ENCODE results near the gene FBLN1.

Gene FBLN1

DNA sequence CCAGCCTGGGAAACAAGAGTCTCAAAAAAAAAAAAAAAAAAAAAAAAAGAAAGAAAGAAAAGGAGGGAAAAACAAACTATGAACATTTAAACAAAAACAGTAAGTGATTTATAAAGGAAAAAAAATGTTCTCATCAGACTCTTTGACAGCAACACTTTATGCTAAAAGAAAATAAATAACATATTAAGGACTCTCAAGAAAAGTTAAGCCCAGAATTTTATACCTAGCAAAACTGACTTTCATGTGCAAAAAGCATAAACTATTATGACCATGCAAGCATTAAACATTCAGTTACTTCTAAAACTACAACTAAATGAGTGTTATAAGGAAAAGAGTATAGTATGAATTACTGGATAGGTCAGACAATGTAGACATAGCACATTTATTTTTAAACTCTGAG lies 68.4 kb downstream of the FBLN1 start:
- DNase-seq: no peak

DNA sequence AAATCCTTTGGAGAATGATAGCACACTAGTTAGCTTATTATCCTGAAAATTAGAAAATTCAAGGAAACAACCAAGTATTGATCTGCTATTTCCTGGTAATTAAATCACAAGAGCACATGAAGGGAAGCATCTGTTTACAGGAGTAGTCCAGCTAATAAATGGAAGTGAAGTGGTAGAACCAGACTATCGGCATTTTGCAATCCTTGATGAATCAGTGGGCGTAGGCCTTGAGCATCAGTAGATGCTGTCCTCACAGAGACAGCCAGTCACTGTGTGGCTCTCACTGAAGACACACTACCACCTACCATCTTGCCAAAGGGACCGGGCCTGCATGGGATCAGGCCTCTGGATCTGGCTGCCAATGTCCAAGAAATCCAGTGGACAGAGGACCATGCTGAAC lies 69.8 kb downstream of the FBLN1 start:
- DNase-seq: no peak

DNA sequence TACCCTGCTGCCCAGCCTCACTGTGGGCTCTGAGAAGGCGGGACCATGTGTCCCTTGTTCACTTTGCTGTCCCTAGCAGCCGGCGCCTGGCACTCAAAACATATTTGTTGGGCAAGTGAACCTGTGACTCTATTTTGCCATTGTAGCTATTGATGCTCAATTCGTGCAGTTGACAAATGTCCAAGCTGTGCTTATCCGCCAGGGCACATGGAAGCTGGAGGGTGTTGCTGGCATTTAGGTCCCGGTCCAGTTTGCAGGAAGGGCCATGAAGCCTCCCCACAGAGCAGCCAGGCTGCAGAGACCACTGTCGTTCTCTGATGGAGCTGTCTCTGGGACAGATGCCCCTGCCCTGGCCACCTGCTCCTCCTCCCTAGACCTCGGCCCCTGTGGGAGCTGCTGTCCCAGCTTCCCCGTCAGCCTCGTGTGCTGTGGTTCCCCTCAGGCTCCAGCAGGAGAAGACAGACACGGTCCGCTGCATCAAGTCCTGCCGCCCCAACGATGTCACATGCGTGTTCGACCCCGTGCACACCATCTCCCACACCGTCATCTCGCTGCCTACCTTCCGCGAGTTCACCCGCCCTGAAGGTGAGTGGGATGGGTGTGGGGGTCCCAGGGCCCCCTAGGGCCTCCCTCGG lies 71.5 kb downstream of the FBLN1 start:
- DNase-seq: no peak

DNA sequence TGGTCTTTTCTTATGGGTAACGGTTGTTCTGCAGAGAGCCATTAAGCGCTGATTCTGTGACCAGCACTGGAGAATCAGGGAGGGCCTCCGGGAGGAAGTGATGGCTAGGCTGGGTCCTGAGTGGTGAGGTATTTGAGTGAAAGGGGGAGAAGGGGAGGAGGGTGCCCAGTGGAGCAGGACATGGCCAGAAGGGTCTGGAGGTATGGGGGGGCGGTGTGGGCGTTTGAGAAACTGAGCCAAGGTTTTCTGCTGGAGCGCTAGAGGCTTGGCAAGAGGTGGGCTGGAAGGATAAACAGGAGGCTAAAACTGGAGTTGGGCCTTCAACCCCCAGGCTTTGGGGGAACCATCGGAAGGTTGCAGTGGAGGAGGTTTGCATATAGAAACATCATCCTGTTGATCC lies 72.5 kb downstream of the FBLN1 start:
- no peak for DNase-seq

DNA sequence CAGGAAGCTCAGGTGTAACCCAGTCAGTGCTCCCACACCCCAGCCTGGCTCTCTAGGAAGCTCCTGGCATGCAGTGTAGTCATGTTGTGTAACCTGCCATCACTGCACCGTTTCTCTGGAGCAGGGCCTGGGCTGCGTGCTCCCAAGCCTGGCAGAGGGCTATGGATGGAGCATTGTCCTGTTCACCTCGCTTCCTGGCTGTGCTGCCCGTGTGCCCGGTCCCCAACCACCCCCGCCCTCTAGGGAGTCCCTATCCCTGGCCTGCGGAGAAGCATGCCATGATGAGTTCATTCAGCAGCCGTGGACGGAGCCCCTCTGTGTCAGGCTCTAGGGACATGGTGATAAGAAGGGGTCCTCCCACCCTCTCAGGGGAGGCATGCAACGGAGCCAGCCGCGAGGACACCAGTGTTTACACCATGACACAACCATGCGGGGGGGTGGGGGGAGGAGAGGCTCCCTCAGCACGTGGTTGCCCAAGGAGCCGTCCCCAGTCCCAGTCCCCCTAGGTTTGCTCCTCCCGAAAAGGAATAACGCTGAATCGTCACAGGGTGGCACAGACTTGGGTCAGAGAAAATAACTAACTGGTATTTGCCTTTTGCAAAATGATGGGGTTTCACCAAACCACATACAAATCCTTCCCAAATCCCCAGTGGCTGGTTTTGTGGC lies 73.1 kb downstream of the FBLN1 start:
- no peak for DNase-seq

DNA sequence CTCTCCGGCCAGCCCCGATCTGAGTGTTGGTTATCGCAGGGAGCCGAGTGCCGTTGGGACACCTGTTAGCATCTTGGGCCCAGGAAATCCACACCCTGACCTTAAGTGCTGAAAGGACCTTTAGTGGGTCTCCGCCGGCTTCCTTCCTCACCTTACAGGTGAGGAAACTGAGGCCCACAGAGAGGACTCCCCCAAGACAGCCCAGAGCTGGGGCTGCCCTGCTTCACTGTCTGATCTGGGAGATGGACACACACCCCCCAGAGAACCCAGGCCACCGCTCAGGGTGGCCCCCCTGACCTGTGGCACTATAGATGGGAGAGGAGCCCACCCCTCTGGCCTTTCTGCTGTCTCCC lies 73.6 kb downstream of the FBLN1 start:
- no peak for DNase-seq

DNA sequence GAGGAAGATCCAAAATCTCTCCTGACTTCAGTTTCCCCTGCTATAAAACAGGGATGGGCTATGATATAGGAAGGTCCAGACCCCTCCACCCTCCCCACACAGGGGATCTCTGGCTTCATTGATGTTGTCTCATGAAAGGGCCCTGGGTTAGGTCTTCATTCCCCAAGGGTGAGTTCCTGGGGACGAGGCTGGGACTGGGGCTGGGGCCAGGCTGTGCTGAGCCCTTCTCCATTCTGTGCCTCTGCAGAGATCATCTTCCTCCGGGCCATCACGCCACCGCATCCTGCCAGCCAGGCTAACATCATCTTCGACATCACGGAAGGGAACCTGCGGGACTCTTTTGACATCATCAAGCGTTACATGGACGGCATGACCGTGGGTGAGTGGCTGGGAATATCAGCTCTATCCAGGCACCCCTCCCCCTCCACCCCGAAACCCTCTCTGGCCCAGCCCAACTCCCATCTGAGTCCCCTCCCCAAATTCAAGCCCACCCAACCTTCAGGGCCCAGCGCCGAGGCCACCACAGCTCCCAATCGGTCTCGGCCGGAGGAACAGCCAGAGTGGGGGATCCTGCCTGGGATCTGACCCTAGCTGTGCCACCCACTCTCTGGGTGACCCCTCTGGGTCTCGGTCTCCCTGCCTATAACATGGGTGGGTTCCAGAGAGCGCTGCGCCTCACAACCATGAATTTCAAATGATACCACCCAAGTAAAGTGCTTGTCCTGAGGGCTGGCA lies 74.2 kb downstream of the FBLN1 start:
- no peak for DNase-seq

DNA sequence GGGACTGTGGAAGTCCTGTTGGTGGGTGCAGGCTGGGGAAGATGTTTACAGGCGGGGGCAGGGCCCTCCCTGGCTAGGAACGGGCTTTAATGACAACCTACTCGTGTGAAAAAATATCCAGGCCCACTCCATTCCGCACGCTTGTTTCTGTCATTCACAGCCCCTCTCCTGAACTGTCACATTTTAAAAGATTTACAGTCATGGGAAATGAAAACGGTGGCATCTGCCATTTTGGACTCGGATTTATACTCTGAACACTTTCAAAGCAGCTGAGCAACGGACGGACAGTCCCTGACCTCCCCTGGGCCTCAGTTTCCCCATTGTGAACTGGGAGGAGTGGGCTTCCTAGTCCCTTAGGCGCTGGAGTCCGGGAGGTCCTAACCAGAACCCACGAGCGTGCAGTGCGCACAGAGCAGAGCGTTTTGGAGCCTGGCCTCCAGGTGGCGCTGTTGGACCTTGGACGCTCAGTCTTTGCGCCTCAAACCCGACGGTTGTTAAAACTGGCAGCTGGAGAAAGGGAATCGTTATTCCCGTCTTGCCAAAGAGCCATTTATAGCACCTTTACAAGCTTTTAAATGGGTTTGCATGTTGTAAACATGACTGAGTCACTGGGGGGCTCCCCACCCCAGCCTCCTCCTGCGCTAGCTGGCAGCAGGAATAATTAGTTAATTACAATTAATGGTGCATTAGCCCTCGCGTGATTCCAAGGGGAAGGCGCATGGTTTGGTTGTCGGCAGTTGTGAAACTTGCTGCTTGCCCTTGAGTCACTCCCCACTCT lies 75.3 kb downstream of the FBLN1 start:
- peak; percentile 39 to 85 (median 80) for DNase-seq

DNA sequence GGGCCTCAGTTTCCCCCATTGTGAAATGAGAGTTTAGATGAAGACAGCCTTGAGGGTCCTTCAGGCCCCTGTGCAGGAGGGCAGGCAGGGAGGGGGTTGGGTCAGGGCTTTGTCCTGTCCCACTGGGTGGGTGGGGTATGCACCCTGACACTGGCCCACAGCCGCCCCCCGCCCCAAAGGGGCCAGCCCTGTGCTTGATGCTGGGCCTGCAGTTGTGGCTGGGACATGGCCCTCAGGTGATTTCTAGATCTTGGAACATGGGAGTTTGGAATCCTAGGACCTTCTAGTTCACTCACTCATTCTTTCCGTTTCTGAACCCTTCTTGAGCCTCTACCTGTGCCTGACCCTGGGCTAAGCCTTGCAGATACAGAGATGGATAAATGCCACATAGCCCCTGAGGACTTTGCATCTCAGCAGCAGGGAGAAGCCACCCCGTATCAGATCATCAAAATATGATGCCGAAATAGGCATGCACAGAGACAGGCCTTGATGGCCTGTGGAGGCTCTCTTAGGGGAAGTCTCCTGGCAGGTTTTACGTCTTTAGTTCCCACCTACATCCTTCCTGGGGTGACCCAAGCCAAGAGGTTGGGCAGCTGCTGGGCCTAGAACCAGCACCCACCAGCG lies 76.0 kb downstream of the FBLN1 start:
- no peak for DNase-seq

DNA sequence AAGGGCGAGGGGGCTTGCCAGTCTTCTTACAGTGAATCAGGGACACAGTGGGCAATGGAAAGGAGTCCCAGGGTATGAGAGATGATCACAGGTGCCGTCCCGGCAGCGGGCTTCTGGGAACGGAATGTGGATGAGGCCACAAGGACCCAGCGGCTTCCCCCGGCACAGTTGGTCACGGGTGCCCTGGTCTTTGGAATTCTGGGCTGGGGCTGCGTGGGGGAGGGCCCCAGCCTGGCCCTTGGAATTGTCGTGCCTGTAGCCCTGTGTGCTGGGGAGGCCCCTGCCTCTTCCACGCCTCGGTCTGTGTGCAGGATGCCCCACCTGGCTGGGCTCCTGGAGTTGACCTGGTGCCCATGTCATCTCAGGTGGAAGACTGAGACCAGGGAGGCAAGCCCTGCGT lies 76.6 kb downstream of the FBLN1 start:
- no peak for DNase-seq

DNA sequence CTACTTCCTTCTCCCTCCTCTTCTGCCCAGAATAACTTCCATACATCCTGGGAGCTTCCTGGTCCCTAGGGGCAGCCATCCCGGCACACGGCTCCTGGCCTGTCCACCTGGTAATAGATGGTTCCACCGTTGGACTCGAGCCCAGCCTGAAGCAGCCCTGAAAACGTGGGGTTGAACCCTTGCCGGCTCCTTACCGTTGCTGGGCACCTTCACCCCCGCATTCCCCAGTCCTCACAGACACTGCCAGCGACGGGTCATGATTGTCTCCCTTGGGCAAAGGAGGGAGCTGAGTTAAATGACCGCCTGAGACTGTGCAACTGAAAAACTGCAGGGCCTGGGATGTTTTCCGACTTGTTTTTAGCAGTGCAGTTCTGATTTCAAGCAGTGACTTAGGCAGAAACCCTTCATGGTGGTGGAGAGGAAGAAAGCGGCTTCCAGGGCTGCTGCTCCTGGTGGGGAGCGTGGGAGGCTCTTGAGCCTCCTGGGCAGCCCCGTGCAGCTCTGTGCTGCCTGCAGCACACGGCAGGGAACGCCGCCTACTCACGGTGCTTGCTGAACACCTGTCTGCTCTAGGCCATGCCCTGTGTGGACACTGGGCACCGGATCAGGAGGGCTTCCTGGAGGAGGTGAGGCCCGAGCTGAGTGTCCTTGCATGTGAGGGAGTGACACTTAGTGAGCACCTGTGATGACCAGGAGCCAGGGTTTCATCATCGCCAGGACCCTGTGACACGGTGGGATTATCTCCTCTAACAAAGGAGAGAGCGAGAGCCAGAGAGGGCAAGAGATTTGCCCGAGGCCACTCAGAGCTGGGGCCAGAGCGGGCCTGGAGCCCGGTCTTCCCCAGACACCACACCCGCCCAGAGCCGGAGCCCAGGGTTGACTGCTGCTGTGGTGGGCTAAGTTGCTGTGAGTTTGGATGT lies 77.4 kb downstream of the FBLN1 start:
- no peak for DNase-seq

DNA sequence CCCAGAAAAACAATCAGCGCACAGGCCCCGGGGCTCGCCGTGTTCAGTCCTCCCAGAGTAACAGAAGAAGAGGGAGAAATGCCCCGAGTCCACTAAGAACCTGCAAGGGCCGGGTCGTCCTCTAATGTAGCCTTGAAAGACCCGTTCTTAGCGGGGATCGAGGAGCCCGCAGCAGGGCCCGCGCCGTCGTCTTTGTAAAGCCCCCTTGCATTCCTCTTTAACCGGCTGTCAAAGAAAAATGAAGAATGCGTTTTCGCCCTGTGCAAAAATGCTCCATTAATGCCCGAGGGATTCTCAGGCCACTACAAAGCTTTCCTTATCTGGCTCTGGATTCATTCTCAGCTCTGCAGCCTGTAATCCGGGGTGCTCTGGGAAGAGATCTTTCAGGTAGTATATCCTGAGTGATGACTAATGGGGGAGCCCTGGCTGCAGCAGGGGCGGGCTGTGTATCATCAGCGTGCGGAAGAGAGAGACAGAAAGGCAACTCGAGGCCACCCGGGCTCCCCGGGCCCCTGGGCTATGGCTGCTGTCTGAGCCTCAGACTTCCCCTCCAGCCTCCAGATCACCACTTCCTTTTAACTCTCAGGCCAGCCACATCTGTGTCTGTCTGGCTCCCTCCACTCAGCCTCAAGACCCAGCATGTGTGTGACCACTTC lies 78.2 kb downstream of the FBLN1 start:
- no peak for DNase-seq

DNA sequence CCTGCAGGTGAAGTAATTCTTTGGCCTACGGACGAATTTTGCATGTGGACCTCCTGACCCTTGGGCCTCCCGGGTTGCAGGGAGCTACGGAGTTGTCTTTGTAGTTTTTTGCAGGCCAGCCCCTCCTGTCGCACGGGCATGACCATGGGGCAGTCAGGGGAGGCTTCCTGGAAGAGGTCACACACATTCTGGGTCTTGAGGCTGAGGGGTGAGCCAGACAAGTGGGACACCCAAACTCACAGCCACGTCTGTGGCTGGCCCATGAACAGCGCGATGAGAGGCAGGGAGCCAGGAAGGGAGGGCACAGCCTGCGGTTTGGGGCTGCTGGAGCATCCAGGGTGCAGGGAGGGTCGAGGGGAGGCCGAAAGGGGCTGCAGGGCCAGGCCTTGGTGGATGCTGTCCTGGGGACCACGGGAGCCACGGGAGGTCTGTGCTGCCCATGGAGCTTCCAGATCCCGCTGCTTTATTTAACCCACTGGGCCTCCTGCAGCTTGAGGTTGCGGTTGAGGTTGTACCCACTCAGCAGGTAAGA lies 78.9 kb downstream of the FBLN1 start:
- no peak for DNase-seq

DNA sequence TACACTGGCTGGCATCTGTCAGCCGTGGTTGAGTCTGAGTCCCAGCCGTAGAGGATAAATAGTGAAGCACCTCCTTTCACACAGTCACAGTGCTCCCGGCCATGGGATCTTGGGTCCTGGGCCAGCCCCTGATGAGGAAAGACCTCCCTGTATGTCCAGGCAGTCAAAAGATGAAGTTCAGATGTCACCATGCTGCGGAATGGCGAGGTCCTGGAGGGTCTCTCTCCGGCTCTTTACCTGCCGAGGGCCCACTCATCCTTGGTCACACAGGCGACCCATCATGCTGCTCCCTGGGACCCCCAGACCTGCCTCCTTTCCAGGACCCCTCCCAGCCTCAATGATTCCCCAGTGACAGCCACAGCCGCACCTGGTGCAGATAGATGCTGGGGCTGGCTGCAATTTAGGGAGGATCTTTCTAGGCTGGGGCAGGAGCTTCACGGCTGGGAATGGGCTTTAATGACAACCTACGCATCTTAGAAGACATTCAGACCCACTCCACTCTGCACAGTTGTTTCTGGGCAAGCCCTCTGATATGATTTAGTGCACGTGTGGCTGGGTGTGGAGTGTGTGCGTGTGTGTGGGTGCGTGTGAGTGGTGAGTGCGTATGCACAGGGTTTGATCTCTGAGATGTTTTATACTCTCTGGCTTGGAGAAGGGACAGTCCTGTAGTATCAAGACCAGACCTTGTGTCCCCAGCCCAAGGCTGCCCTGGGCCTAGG lies 79.7 kb downstream of the FBLN1 start:
- no peak for DNase-seq

DNA sequence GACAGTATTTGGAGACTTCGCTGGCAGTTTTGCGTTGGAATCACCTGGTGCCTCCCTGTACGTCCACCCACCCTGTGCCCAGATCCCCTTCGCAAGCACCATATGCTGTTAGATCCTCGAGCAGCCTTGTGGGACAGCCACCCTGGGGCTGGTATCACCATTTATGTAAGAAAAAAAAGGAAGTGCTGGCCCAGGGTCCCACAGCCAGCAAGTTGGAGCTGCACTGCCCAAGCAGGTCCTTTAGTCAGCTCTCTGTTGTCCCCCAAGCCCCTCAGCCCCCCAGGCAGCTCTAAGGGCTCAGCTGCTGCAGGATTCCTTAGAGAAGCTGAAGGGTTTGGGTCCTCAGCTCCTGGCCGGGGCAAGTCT lies 80.3 kb downstream of the FBLN1 start:
- DNase-seq: no peak

DNA sequence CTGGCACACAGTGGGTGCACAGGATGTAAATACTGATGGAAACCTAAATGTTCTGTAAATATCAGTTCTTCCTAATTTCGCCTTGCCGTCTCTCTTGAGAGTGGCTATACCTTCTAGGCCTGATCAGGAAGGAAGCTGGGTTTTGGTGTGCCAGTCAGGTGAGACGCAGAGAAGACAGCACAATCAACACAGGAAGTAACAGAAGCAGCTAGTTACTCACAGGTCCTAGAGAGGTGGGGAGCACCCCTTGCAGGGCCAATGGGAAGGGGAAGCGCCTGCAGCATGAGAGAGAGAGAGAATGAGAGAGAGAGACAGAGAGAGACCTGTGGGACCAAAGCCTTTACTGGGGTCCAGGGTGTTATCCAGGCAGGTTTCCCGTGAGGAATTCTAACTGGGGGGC lies 80.8 kb downstream of the FBLN1 start:
- no peak for DNase-seq

DNA sequence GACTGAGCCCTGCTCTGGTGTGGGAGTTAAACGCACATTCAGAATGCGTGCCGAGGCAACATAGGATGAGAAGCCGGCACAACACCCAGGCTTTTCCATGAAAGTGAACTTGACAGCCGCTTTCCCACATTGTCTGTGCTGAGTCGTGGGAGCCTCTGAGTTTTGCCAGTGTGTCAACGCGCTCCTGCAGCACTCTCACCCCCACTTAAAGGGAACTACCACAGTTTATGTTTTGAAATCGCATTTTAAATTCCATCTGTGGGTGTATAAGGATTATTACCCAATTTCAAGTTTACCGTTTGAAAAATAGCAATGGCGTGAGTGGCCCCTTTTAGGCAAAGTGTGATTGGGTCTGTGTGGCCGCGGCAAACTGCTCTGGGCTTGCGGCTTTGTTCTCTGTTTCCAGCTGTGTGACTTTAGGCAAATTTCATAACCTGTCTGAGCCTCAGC lies 81.5 kb downstream of the FBLN1 start:
- DNase-seq: no peak

DNA sequence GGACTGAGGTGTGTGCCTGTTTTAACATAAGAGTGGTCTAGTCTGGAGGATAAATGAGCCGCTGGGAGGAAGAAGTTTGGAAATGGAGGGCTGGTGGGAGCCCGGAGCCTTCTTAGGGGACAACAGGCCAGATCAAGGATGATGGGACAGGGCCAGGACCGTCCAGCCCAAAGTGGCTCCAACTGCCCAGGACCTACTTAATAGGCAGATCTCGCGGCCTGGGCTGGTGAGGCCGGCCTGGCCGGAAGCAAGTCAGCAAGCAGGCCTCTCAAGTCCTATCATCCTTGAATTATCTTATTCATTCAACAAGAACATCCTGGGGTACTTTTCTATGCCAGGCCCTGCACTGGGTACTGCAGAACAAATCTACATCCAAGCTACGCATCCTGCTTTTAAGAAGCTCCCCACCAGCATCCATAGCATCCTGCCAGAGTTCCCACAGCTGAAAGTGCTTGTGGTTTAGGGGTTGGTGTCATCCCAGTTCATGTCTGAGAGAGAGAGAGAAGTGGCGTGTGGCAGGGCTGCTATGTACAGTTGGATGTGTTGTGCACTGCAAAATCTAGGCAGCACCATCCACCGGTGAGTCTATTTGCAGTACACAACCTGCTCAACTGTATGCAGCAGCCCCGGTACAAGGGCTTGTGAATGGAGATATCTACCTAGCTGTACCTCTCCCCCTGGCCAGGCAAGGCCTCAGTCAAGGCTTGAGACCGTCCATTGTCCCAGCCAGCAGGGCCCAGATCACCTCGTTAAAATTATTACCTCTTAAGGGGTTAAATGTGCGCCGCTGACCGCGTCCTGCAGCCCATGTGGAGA lies 82.1 kb downstream of the FBLN1 start:
- no peak for DNase-seq

DNA sequence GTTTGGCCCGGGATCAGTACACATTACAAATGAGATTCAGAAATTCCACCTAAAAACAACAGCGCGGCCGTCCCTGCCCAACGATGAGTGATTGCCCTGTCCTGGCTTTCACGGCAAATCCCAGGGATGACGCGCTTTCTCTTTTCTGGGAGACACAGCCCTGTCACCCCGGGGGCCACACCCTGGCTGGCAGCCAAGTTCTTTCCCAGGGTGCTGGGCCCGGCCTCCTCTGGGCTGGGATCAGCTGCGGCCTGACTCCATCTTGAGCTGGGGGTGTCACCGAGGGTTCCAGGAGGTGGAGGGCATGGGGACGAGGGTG lies 82.7 kb downstream of the FBLN1 start:
- DNase-seq: no peak

Measured in NCI-H1417 (cell line).